Adrenal gland (tissue), 5 donors: ENCODE results near the gene IPPK.
"Not testable (repeated sequence)": the region's sequence is repeated elsewhere in the genome, so short reads cannot be mapped to it uniquely, and the experiment has no call there.

ENCODE experiments used
- CTCF ChIP-seq, 6 experiments: fragments of 450-650 bp in 4 of 6; fragments of 200-600 bp in 2 of 6; sonication (generic) in 1 of 6; IDR thresholded peaks; 1 replicate in 5 of 6; 2 replicates in 1 of 6; pipeline versions ENCODE4 v1.5.1 to v1.8.0; 2016 to 2021; ENCODE audit warnings: antibody characterized with exemption in 6 of 6, mild to moderate bottlenecking in 2 of 6, moderate library complexity in 1 of 6
- POLR2A ChIP-seq, 2 donors: fragments of 450-650 bp; IDR thresholded peaks; one replicate each; pipeline ENCODE4 v1.6.1; 2017; ENCODE audit warnings: antibody characterized with exemption in 2 of 2, mild to moderate bottlenecking in 2 of 2, moderate library complexity in 1 of 2
- donor health status: DM: no; HTN: no; CAD: no.

- not testable (repeated sequence) for TF ChIP-seq CTCF, POLR2A (IDR thresholded peaks at IDR 0.05)
These were observed 98.1 kb downstream of the IPPK start for GRCh38 chr9:92571871-92572270.
